Measurements from ENCODE around the gene PPM1L.

GRCh38 chr3:160893207-160893606 is 137.2 kb downstream of the PPM1L start:
- TF ChIP-seq CTCF (optimal IDR thresholded peaks at IDR 0.05 in 1 of 3, IDR thresholded peaks at IDR 0.05 in 1 of 3, conservative IDR thresholded peaks at IDR 0.05 in 1 of 3; ENCODE audit: extremely low read depth in 1 of 3, insufficient read depth in 2 of 3, low read length in 3 of 3) (no peak), EZH2 (IDR thresholded peaks at IDR 0.05; ENCODE audit: low read length) (no peak)

Data from keratinocyte (primary cell).